IMR-90 (cell line): Measurements from ENCODE around the gene ROBO1. TPM values are rescaled to one million over a fixed set of nuclear protein-coding genes. Genes with fewer than 3 reads are reported as not detected.

Experiments used
- ATAC-seq: fragments of 200-7000 bp; cut with Tn5 transposase; 2 replicates; pipeline ENCODE4 v1.9.1; 2020; ENCODE audit warnings: low read depth, mild to moderate bottlenecking, moderate library complexity
- BruUV-seq: library from RNA; stranded (reverse); fragments of 400-500 nt; replicated peaks from 2 replicates; lab custom pipeline; 2021; lab: Mats Ljungman, UMichigan
- CTCF ChIA-PET: fragments of 300-600 bp; formaldehyde crosslinking; extraction: SDS; loops from one replicate; lab custom pipeline; 2021; ENCODE audit warnings: antibody characterized with exemption; lab: Yijun Ruan, JAX
- POLR2A ChIA-PET: fragments of 300-600 bp; sonication (Branson Sonifier 250); formaldehyde crosslinking; loops from one replicate; lab custom pipeline; 2022; ENCODE audit warnings: antibody characterized with exemption; ENCODE audit not compliant: unreplicated experiment; lab: Charles Lee
- DNase-seq: peaks from one replicate; pipeline ENCODE4 v3.0.0; 2013
- H2AFZ ChIP-seq: replicated peaks from 2 replicates; pipeline ENCODE3; 2013; ENCODE audit warnings: low read length, mild to moderate bottlenecking; ENCODE audit not compliant: poor library complexity
- H2AK5ac ChIP-seq: 2 replicates; pipeline ENCODE4 v1.6.1; 2013; ENCODE audit warnings: low read depth, low read length, inconsistent platforms
- H2AK9ac ChIP-seq: replicated peaks from 2 replicates; pipeline ENCODE3; 2013; ENCODE audit warnings: mild to moderate bottlenecking, low read depth, low read length, moderate library complexity; ENCODE audit not compliant: poor library complexity
- H2BK120ac ChIP-seq: 2 replicates; pipeline ENCODE4 v1.6.1; 2013; ENCODE audit warnings: low read depth, low read length, inconsistent platforms
- H2BK15ac ChIP-seq: 3 replicates; pipeline ENCODE4 v1.6.1; 2013; ENCODE audit warnings: low read depth, low read length, inconsistent platforms
- H2BK20ac ChIP-seq: 2 replicates; pipeline ENCODE4 v1.6.1; 2013; ENCODE audit warnings: low read depth, mild to moderate bottlenecking, inconsistent platforms, low read length, moderate library complexity
- H2BK5ac ChIP-seq: 2 replicates; pipeline ENCODE4 v1.6.1; 2013; ENCODE audit warnings: mild to moderate bottlenecking, low read depth, low read length, inconsistent platforms; ENCODE audit not compliant: poor library complexity, severe bottlenecking
- H3K14ac ChIP-seq: replicated peaks from 2 replicates; pipeline ENCODE4 v1.6.1; 2013; ENCODE audit warnings: low read depth, low read length, inconsistent platforms
- H3K18ac ChIP-seq: 2 replicates; pipeline ENCODE4 v1.6.1; 2013; ENCODE audit warnings: low read depth, low read length, control low read depth
- H3K23ac ChIP-seq: 2 replicates; pipeline ENCODE4 v1.6.1; 2013; ENCODE audit warnings: low read depth, low read length, inconsistent platforms
- H3K27ac ChIP-seq: 2 replicates; pipeline ENCODE4 v1.5.1; 2013; ENCODE audit warnings: mild to moderate bottlenecking, control low read depth, low read length; ENCODE audit not compliant: insufficient read depth
- H3K27me3 ChIP-seq: 2 replicates; pipeline ENCODE4 v1.6.1; 2013; ENCODE audit warnings: low read length; ENCODE audit not compliant: control insufficient read depth, insufficient read depth
- H3K36me3 ChIP-seq: 2 replicates; pipeline ENCODE4 v1.6.1; 2013; ENCODE audit warnings: low read length, mixed read lengths; ENCODE audit not compliant: control insufficient read depth, insufficient read depth
- H3K4ac ChIP-seq: 2 replicates; pipeline ENCODE4 v1.6.1; 2013; ENCODE audit warnings: low read depth, low read length, inconsistent platforms
- H3K4me1 ChIP-seq: 2 replicates; pipeline ENCODE4 v1.6.1; 2013; ENCODE audit warnings: low read length, mixed read lengths; ENCODE audit not compliant: control insufficient read depth, insufficient read depth
- H3K4me2 ChIP-seq: 2 replicates; pipeline ENCODE4 v1.6.1; 2013; ENCODE audit warnings: low read depth, mild to moderate bottlenecking, control low read depth, low read length, moderate library complexity
- H3K4me3 ChIP-seq: 2 replicates; pipeline ENCODE4 v1.5.1; 2013; ENCODE audit warnings: low read depth, mild to moderate bottlenecking, control low read depth, low read length, moderate library complexity; ENCODE audit not compliant: insufficient read depth
- H3K56ac ChIP-seq: 2 replicates; pipeline ENCODE4 v1.6.1; 2013; ENCODE audit warnings: low read length, inconsistent platforms; ENCODE audit not compliant: insufficient read depth; ENCODE audit errors: extremely low read depth
- H3K79me1 ChIP-seq, 2 experiments: 2 replicates each; pipeline ENCODE4 v1.6.1; 2013; ENCODE audit warnings: low read length in 2 of 2, inconsistent platforms in 1 of 2, low read depth in 1 of 2
- H3K9ac ChIP-seq: 2 replicates; pipeline ENCODE4 v1.6.1; 2013; ENCODE audit warnings: low read depth, low read length, control low read depth
- H3K9me1 ChIP-seq: 2 replicates; pipeline ENCODE4 v1.6.1; 2013; ENCODE audit warnings: low read length, inconsistent platforms; ENCODE audit not compliant: insufficient read depth
- H3K9me3 ChIP-seq: 2 replicates; pipeline ENCODE4 v1.6.1; 2013; ENCODE audit warnings: low read length; ENCODE audit not compliant: control insufficient read depth, insufficient read depth
- H4K20me1 ChIP-seq: 2 replicates; pipeline ENCODE4 v1.6.1; 2013; ENCODE audit warnings: low read length, inconsistent platforms; ENCODE audit not compliant: insufficient read depth
- H4K5ac ChIP-seq: 2 replicates; pipeline ENCODE4 v1.6.1; 2013; ENCODE audit warnings: mild to moderate bottlenecking, low read depth, low read length, control low read depth
- H4K8ac ChIP-seq, 2 experiments: 2 replicates each; pipeline ENCODE4 v1.6.1; 2013; ENCODE audit warnings: low read depth in 2 of 2, low read length in 2 of 2, control low read depth in 1 of 2, inconsistent platforms in 1 of 2
- H4K91ac ChIP-seq: 2 replicates; pipeline ENCODE4 v1.6.1; 2013; ENCODE audit warnings: low read depth, low read length, inconsistent platforms; ENCODE audit not compliant: insufficient read depth
- BHLHE40 ChIP-seq: fragments of 150-350 bp; IDR thresholded peaks from 2 replicates; pipeline ENCODE4 v1.6.1; 2016; ENCODE audit warnings: mild to moderate bottlenecking, low read depth, low read length
- CEBPB ChIP-seq: IDR thresholded peaks from 2 replicates; pipeline ENCODE4 v1.6.1; 2012; ENCODE audit warnings: low read depth, low read length, improper control_type of control experiment
- CHD1 ChIP-seq: IDR thresholded peaks from 2 replicates; pipeline ENCODE4 v1.6.1; 2012; ENCODE audit warnings: low read depth, low read length, improper control_type of control experiment
- CTCF ChIP-seq: conservative IDR thresholded peaks from 2 replicates; pipeline ENCODE4 v1.5.1; 2012; ENCODE audit warnings: mild to moderate bottlenecking, low read depth, low read length, improper control_type of control experiment
- ELK1 ChIP-seq: fragments of 150-350 bp; IDR thresholded peaks from 2 replicates; pipeline ENCODE4 v1.6.1; 2016; ENCODE audit warnings: low read depth, mild to moderate bottlenecking, low read length, moderate library complexity, borderline replicate concordance
- FOS ChIP-seq: fragments of 150-350 bp; IDR thresholded peaks from 2 replicates; pipeline ENCODE4 v1.6.1; 2016; ENCODE audit warnings: low read depth, low read length
- MAZ ChIP-seq: IDR thresholded peaks from 2 replicates; pipeline ENCODE4 v1.6.1; 2012; ENCODE audit warnings: low read depth, mild to moderate bottlenecking, low read length, improper control_type of control experiment, moderate library complexity, borderline replicate concordance
- MXI1 ChIP-seq: IDR thresholded peaks from 2 replicates; pipeline ENCODE4 v1.6.1; 2012; ENCODE audit warnings: low read depth, mild to moderate bottlenecking, low read length, moderate library complexity, borderline replicate concordance
- NFE2L2 ChIP-seq: fragments of 150-350 bp; IDR thresholded peaks from 2 replicates; pipeline ENCODE4 v1.6.1; 2016; ENCODE audit warnings: low read depth, mild to moderate bottlenecking, low read length
- POLR2A ChIP-seq: IDR thresholded peaks from 2 replicates; pipeline ENCODE4 v1.6.1; 2012; ENCODE audit warnings: mild to moderate bottlenecking, low read depth, low read length
- RAD21 ChIP-seq: IDR thresholded peaks from 2 replicates; pipeline ENCODE4 v1.6.1; 2012; ENCODE audit warnings: low read length, improper control_type of control experiment
- RCOR1 ChIP-seq: IDR thresholded peaks from 2 replicates; pipeline ENCODE4 v1.6.1; 2012; ENCODE audit warnings: mild to moderate bottlenecking, low read length, improper control_type of control experiment; ENCODE audit not compliant: insufficient replicate concordance
- RFX5 ChIP-seq: IDR thresholded peaks from 2 replicates; pipeline ENCODE4 v1.8.0; 2012; ENCODE audit warnings: low read depth, mild to moderate bottlenecking, low read length, moderate library complexity
- SMC3 ChIP-seq: fragments of 150-350 bp; IDR thresholded peaks from 2 replicates; pipeline ENCODE4 v1.6.1; 2016; ENCODE audit warnings: low read depth, mild to moderate bottlenecking, antibody characterized with exemption, low read length, moderate library complexity
- USF2 ChIP-seq: fragments of 150-350 bp; IDR thresholded peaks from 2 replicates; pipeline ENCODE4 v1.6.1; 2017; ENCODE audit warnings: mild to moderate bottlenecking, antibody characterized with exemption, low read length, low read depth
- WGBS, 2 experiments: methylation state at CpG; one replicate each; pipeline versions ENCODE4 v1.1.5 to v1.1.7; 2013; ENCODE audit warnings: missing lambda C conversion rate in 2 of 2; ENCODE audit not compliant: insufficient read length in 1 of 2; ENCODE audit errors: extremely low coverage in 2 of 2; 5-methylcytosine and 5-hydroxymethylcytosine counted together
- dilution Hi-C: fragments of 300-500 bp; cut with HindIII; formaldehyde crosslinking; loops from one replicate; pipeline ENCODE4 v1.14.3; 2018; ENCODE audit warnings: low sequenced_read_pairs; ENCODE audit not compliant: unreplicated experiment
- in situ Hi-C: fragments of 300-500 bp; cut with MboI; formaldehyde crosslinking; loops from 3 replicates; pipeline ENCODE4 v1.14.3; 2019; ENCODE audit warnings: low sequenced_read_pairs, inconsistent platforms, mixed read lengths
- intact Hi-C: fragments of 100-400 bp; cut with micrococcal nuclease; formaldehyde crosslinking; loops from 2 replicates; pipeline ENCODE4 v1.10.0; 2022
- polyA plus RNA-seq, 3 experiments: library from polyadenylated mRNA; depleted of rRNA; stranded (reverse); fragments of >200 nt; gene quantifications; 2 replicates each; pipeline ENCODE4 v1.2.3, GENCODE V29; 2012; ENCODE audit warnings: low replicate concordance in 1 of 3
- total RNA-seq: library from RNA; depleted of rRNA; stranded (reverse); fragments of >200 nt; gene quantifications from 2 replicates; pipeline ENCODE4 v1.2.3, GENCODE V29; 2012

ROBO1 gene
- total and polyA plus RNA-seq, 2 of the 4 experiments (the other 2 are of a cell fraction): 24.1 to 53.9 TPM

- Histone ChIP-seq H3K18ac (no peak overlapping the region), H3K27me3 (no peaks in the 10 kb centered on the region; the same call in 1 of the 2 replicates), H3K9me3 (no peaks in the 10 kb centered on the region), H3K9me1 (no peaks in the 10 kb centered on the region), H4K20me1 (no peaks in the 10 kb centered on the region), H2BK120ac (no peak overlapping the region), H3K9ac (no peak overlapping the region), H3K14ac (no peak overlapping the region), H2AK5ac (no peak overlapping the region), H3K56ac (no peak overlapping the region), H3K27ac (no peak overlapping the region), H2BK5ac (no peak overlapping the region), H2AK9ac (no peak overlapping the region), H2BK15ac (no peak overlapping the region), H4K5ac (no peak overlapping the region), H2AFZ (no peak overlapping the region), H4K91ac (no peak overlapping the region), H3K4me3 (no peak overlapping the region), H3K79me1 (no peaks in the 10 kb centered on the region), H2BK20ac (no peak overlapping the region), H4K8ac (no peak overlapping the region), H3K23ac (no peak overlapping the region), H3K36me3 (no peaks in the 10 kb centered on the region), H3K4me1 (no peaks in the 10 kb centered on the region), H3K4me2 (no peak overlapping the region), H3K4ac (no peak overlapping the region)
- dilution Hi-C loops (no loop called here), intact Hi-C loops (loop anchor here (10.0 kb wide), 1 partner anchor 125 kb away; no protein-coding TSS in a partner anchor), in situ Hi-C loops (no loop called here)
- CTCF ChIA-PET: no interaction called here
- no peak for ATAC-seq
- no peak for TF ChIP-seq NFE2L2
- no peak for TF ChIP-seq RCOR1
- no peak for TF ChIP-seq FOS
- no peak for TF ChIP-seq ELK1
- no peak for TF ChIP-seq BHLHE40
- TF ChIP-seq MAZ: no peak
- TF ChIP-seq MXI1: no peak
- no peak for TF ChIP-seq POLR2A
- TF ChIP-seq CTCF: no peak
- TF ChIP-seq SMC3: no peak
- TF ChIP-seq CHD1: no peak
- TF ChIP-seq CEBPB: no peak
- TF ChIP-seq USF2: no peak
- no peak for TF ChIP-seq RAD21
- TF ChIP-seq RFX5: no peak
- no TSS peak for BruUV-seq
- DNase-seq: no peak
- WGBS, 2 experiments: no CpG with 5 or more reads among the region's 1 CpG
- POLR2A ChIA-PET: no interaction called here
These were observed 537.5 kb downstream of the ROBO1 start for GRCh38 chr3:79230266-79230665.
